Right lobe of liver (tissue), 6 donors: ENCODE measurements around the gene MDFIC. TPM values are rescaled to one million over a fixed set of nuclear protein-coding genes. Genes with fewer than 3 reads are reported as not detected.

ENCODE experiments used
- ATAC-seq, 4 donors: fragments of 200-7000 bp; cut with Tn5 transposase; one replicate each; pipeline ENCODE4 v1.9.1; 2020; ENCODE audit warnings: mild to moderate bottlenecking in 4 of 4, moderate library complexity in 4 of 4
- DNase-seq, 3 donors: peaks; one replicate each; pipeline ENCODE4 v3.0.0-alpha.2; 2020
- H3K27ac ChIP-seq, 3 donors: fragments of 200-600 bp; one replicate each; pipeline ENCODE4 v1.8.0; 2022
- H3K27me3 ChIP-seq, 2 donors: fragments of 200-600 bp; one replicate each; pipeline ENCODE4 v1.8.0; 2022
- H3K36me3 ChIP-seq, 4 donors: fragments of 200-600 bp; sonication (generic) in 1 of 4; one replicate each; pipeline versions ENCODE4 v1.5.1 to v1.8.0; 2017 to 2022; ENCODE audit warnings: control low read depth in 1 of 4
- H3K4me1 ChIP-seq, 4 donors: fragments of 200-600 bp; sonication (generic) in 1 of 4; one replicate each; pipeline versions ENCODE4 v1.5.1 to v1.8.0; 2017 to 2022; ENCODE audit warnings: control low read depth in 1 of 4
- H3K4me3 ChIP-seq, 3 donors: fragments of 200-600 bp; one replicate each; pipeline ENCODE4 v1.8.0; 2022
- H3K9me3 ChIP-seq, 4 donors: fragments of 200-600 bp; sonication (generic) in 1 of 4; one replicate each; pipeline versions ENCODE4 v1.5.1 to v1.8.0; 2017 to 2022; ENCODE audit warnings: control low read depth in 1 of 4
- POLR2A ChIP-seq: fragments of 450-650 bp; IDR thresholded peaks from one replicate; pipeline ENCODE4 v1.6.1; 2017; ENCODE audit warnings: antibody characterized with exemption, mild to moderate bottlenecking
- WGBS: methylation state at CpG from one replicate; pipeline ENCODE4 v1.1.6; 2018; ENCODE audit warnings: low coverage, low lambda C conversion rate; ENCODE audit not compliant: insufficient coverage; ENCODE audit errors: missing lambda C conversion rate; 5-methylcytosine and 5-hydroxymethylcytosine counted together
- intact Hi-C, 2 donors: fragments of 100-400 bp; cut with DNase I; formaldehyde crosslinking; loops; one replicate each; pipeline versions ENCODE4 v1.11.2 to v1.14.1; 2022
- total RNA-seq, 6 experiments: library from RNA; depleted of rRNA in 2 of 6; stranded (reverse); fragments of >200 nt in 2 of 6; fragmentation: NEBNext Ultra II Directional in 3 of 6; extraction: Animal tissue kit (Norgen Biotek cat#: 25700) in 3 of 6; gene quantifications; one replicate each; pipeline versions ENCODE4 v1.1.0 to v1.2.4, GENCODE V29; 2016 to 2023
- TF ChIP-seq, protein P1 (sequence below), 4 donors: fragments of 200-600 bp in 3 of 4; fragments of 450-650 bp in 1 of 4; IDR thresholded peaks; one replicate each; pipeline versions ENCODE4 v1.5.1 to v1.8.0; 2016 to 2022; ENCODE audit warnings: antibody characterized with exemption in 4 of 4, mild to moderate bottlenecking in 2 of 4
- donor health status: DM: no; HTN: yes; CAD: no.
- donor health status: DM: no; HTN: no; CAD: no.
- donor health status: DM: no; HTN: no; CAD: no.
- donor health status: DM: no; HTN: yes; CAD: no.
- donor health status: DM: no; HTN: yes; CAD: no.

MDFIC gene
- total RNA-seq, 6 experiments from 2014 or later = 7.5 to 20.7 (median 13.4) TPM

DNA sequence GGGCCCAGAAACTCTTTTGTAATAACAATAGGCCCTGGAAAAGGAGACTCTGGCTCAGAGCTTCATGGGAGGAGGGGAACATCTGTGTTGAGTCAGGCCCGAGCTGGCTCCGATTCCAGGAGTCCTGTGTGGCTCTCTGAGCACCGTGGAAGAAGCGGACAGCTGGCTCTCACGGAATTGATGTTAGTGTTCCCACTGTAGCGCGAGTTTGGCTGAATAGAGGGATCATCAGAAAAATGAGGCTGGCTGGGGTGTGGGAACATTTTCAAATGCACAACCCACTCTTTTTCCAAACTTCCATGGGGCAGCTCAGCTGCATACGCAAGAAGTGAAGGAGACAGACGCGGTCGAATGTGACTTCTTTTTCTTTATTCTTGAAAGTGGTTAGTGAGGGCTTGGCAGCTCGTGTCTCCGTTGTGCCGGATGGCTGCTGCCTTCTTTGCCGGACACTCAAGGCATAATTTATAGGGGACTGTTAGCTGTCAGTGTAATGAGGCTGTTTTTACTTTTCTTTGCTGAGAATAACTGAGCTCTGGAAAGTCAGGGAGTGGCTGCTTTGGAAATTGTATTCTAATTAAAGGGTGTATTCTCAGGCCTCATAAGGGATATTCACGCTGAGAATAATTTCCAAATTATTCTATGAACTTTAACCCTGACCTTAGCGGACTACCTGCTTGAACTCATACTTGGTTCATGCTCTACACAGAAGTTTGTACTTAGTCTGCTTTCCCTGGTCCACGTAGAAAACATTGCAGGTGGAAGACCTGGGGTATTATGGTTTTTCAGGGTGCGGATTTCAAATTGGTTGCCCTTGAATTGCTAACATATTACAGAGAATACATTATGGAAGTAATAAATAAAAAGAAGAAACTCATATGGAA, 23.1 kb downstream of the MDFIC start:
- Histone ChIP-seq H3K27ac (peak overlapping the region in 1 of 3 donors; percentile 4), H3K4me3 (no peak overlapping the region)
- TF ChIP-seq, protein P1, sequence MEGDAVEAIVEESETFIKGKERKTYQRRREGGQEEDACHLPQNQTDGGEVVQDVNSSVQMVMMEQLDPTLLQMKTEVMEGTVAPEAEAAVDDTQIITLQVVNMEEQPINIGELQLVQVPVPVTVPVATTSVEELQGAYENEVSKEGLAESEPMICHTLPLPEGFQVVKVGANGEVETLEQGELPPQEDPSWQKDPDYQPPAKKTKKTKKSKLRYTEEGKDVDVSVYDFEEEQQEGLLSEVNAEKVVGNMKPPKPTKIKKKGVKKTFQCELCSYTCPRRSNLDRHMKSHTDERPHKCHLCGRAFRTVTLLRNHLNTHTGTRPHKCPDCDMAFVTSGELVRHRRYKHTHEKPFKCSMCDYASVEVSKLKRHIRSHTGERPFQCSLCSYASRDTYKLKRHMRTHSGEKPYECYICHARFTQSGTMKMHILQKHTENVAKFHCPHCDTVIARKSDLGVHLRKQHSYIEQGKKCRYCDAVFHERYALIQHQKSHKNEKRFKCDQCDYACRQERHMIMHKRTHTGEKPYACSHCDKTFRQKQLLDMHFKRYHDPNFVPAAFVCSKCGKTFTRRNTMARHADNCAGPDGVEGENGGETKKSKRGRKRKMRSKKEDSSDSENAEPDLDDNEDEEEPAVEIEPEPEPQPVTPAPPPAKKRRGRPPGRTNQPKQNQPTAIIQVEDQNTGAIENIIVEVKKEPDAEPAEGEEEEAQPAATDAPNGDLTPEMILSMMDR (IDR thresholded peaks at IDR 0.05) = no peak
- no peak for TF ChIP-seq POLR2A

DNA sequence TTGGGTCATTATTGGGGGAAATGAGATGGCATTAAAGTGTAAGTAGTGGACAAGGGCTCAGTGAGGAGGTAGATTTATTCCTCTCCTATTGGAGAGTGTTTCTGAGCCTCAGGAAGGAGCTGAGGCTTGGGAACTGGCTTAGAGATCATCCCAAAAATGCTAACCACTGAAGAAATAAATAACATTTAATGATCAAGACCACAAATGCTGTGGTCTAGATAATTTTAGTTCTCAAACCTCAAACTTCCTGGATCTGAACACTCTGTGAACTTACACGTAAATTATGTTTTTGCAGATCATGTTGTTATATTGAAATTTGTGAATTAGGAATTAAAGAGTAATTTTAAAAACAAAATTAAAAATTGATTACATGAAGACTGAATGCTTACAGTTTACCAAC, 27.3 kb downstream of the MDFIC start:
- Histone ChIP-seq H3K27ac (no peak overlapping the region), H3K9me3 (no peaks in the 10 kb centered on the region), H3K36me3 (no peaks in the 10 kb centered on the region), H3K4me1 (peaks cover 0 to 12% (median 4%) of the 10 kb centered on the region in 4 donors), H3K27me3 (no peaks in the 10 kb centered on the region), H3K4me3 (no peak overlapping the region)
- TF ChIP-seq, protein P1 (IDR thresholded peaks at IDR 0.05) = no peak
- TF ChIP-seq POLR2A = no peak
- WGBS = 50% methylated on average over 1 of the region's 1 CpG
- ATAC-seq = no peak
- no peak for DNase-seq
- intact Hi-C loops = no loop called here

More for the DNA sequence above, 23.1 kb downstream of the MDFIC start:
- no peaks in the 10 kb centered on the region for H3K36me3 ChIP-seq
- H3K9me3 ChIP-seq = no peaks in the 10 kb centered on the region
- peak; percentile 49 to 62 (median 60) for ATAC-seq
- H3K4me1 ChIP-seq = peaks cover 0 to 18% (median 6%) of the 10 kb centered on the region in 4 donors
- H3K27me3 ChIP-seq = no peaks in the 10 kb centered on the region
- peak in 1 of 3 donors; percentile 49 for DNase-seq
- intact Hi-C loops = no loop called here
- WGBS = 63% methylated on average over 18 of the region's 19 CpGs

DNA sequence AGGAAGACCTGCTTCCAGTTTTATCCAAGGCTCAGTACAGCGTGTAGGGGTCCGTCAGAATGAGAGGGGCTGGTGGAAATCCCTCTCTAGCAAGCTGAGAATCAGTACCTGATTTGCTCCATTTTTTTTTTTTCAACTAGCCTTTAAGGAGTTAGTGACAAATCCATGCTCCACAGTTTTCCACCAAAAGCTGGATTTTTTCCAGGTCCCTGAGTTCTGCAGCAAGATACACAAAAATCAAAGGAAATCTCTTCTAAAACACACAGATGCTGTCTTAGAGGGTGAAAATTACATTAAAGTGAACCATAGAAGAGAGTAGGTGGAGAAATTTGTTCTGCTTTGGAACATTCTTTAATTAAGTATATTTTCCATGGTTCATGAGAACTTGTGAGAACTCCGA, 30.4 kb downstream of the MDFIC start:
- Histone ChIP-seq H3K9me3 (no peaks in the 10 kb centered on the region), H3K4me3 (no peak overlapping the region), H3K36me3 (no peaks in the 10 kb centered on the region), H3K4me1 (no peaks in the 10 kb centered on the region), H3K27me3 (no peaks in the 10 kb centered on the region), H3K27ac (no peak overlapping the region)
- no peak for DNase-seq
- no peak for TF ChIP-seq POLR2A
- TF ChIP-seq, protein P1 (IDR thresholded peaks at IDR 0.05) = no peak
- intact Hi-C loops = no loop called here
- ATAC-seq = no peak
- 96% methylated on average over 3 of the region's 3 CpGs for WGBS

DNA sequence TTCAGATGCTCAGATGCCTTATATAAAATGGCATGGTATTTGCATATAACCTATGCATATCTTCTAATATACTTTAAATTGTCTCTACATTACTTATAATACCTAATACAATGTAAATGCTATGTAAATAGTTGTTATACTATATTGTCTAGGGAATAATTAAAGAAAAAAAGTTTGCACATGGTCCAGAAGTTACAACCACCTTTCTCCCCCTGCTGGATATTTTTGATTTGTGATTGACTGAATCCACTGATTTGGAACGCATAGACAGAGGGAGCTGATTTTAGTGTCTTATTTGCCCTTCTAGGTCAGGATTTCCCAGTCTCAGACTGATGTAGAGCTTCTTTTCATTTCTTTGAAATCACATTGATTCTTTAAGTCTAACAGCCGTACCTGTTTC, 31.8 kb downstream of the MDFIC start:
- no peak overlapping the region for H3K4me3 ChIP-seq
- H3K9me3 ChIP-seq = no peaks in the 10 kb centered on the region
- DNase-seq (no peak), ATAC-seq (no peak)
- H3K27me3 ChIP-seq = no peaks in the 10 kb centered on the region
- no peaks in the 10 kb centered on the region for H3K36me3 ChIP-seq
- intact Hi-C loops = no loop called here
- 81% methylated on average over 2 of the region's 2 CpGs for WGBS
- H3K27ac ChIP-seq = no peak overlapping the region
- H3K4me1 ChIP-seq = no peaks in the 10 kb centered on the region
- TF ChIP-seq POLR2A = no peak
- TF ChIP-seq, protein P1 (IDR thresholded peaks at IDR 0.05) = no peak
